HCT116 (cell line): ENCODE results near the gene C1orf185. TPM values are rescaled to one million over a fixed set of nuclear protein-coding genes. Genes with fewer than 3 reads are reported as not detected.

Experiments
- ATAC-seq: fragments of 200-7000 bp; cut with Tn5 transposase; 2 replicates; pipeline ENCODE4 v1.9.1; 2020; ENCODE audit warnings: mild to moderate bottlenecking, moderate library complexity
- BruUV-seq: library from RNA; stranded (reverse); fragments of 400-500 nt; replicated peaks from 2 replicates; lab custom pipeline; 2021; lab: Mats Ljungman, UMichigan
- CTCF ChIA-PET: fragments of 300-600 bp; sonication (Branson Sonifier 250); formaldehyde crosslinking; loops from one replicate; lab custom pipeline; 2021; ENCODE audit warnings: antibody characterized with exemption; lab: Charles Lee
- POLR2A ChIA-PET: fragments of 300-600, 350-600 bp; sonication (Branson Sonifier 250); formaldehyde crosslinking; loops from one replicate; lab custom pipeline; 2021; ENCODE audit warnings: antibody characterized with exemption; lab: Charles Lee
- RAD21 ChIA-PET, 2 experiments: fragments of 300-600 bp; sonication (Branson Sonifier 250); formaldehyde crosslinking; loops; one replicate each; lab custom pipeline; 2023; ENCODE audit warnings: low total read pairs in 2 of 2; ENCODE audit not compliant: uncharacterized antibody in 2 of 2, unreplicated experiment in 2 of 2, low non-redundant PET in 1 of 2; lab: Charles Lee
- DNase-seq: peaks from one replicate; pipeline ENCODE4 v3.0.0-alpha.2; 2010; ENCODE audit warnings: low read depth, low spot score
- H2AFZ ChIP-seq: fragments of 200-600 bp; shearing (Covaris generic), sonication (generic); 2 replicates; pipeline ENCODE4 v1.6.1; 2017; ENCODE audit warnings: low read depth, mixed run types, mixed read lengths, antibody characterized with exemption, low read length; ENCODE audit not compliant: poor library complexity, severe bottlenecking
- H3K27ac ChIP-seq: 2 replicates; pipeline ENCODE4 v1.5.1; 2012; ENCODE audit warnings: low read depth, low read length
- H3K27me3 ChIP-seq: fragments of 200-600 bp; sonication (generic); 2 replicates; pipeline ENCODE4 v1.6.1; 2016; ENCODE audit warnings: mixed run types, low read length, mixed read lengths; ENCODE audit not compliant: insufficient read depth
- H3K36me3 ChIP-seq, 2 experiments: fragments of 200-500 bp in 1 of 2; fragments of 200-600 bp in 1 of 2; sonication (Bioruptor generic) in 1 of 2; sonication (generic) in 1 of 2; 2 replicates each; pipeline versions ENCODE4 v1.5.1 to v1.6.1; 2014 to 2016; ENCODE audit warnings: low read length in 2 of 2, inconsistent platforms in 1 of 2, mixed read lengths in 1 of 2, mixed run types in 1 of 2; ENCODE audit not compliant: insufficient read depth in 2 of 2, control insufficient read depth in 1 of 2
- H3K4me1 ChIP-seq, 2 experiments: fragments of 200-600 bp in 1 of 2; sonication (generic) in 1 of 2; 2 replicates each; pipeline versions ENCODE4 v1.5.1 to v1.6.1; 2012 to 2017; ENCODE audit warnings: low read length in 2 of 2, inconsistent platforms in 1 of 2, mild to moderate bottlenecking in 1 of 2, mixed read lengths in 1 of 2, mixed run types in 1 of 2, moderate library complexity in 1 of 2; ENCODE audit not compliant: insufficient read depth in 2 of 2, control insufficient read depth in 1 of 2
- H3K4me2 ChIP-seq: fragments of 200-600 bp; sonication (generic); 2 replicates; pipeline ENCODE4 v1.6.1; 2017; ENCODE audit warnings: mixed run types, low read length, mixed read lengths
- H3K4me3 ChIP-seq, 2 experiments: fragments of 200-600 bp in 1 of 2; sonication (generic) in 1 of 2; replicated peaks in 1 of 2; 2 replicates each; pipeline ENCODE4 v1.5.1; 2011 to 2016; ENCODE audit warnings: low read length in 2 of 2, control low read depth in 1 of 2, low read depth in 1 of 2, mild to moderate bottlenecking in 1 of 2, mixed read lengths in 1 of 2, mixed run types in 1 of 2
- H3K79me2 ChIP-seq: fragments of 200-600 bp; sonication (generic); 2 replicates; pipeline ENCODE4 v1.6.1; 2017; ENCODE audit warnings: mild to moderate bottlenecking, mixed run types, low read length, moderate library complexity, mixed read lengths; ENCODE audit not compliant: insufficient read depth
- H3K9ac ChIP-seq: fragments of 200-600 bp; sonication (generic); 2 replicates; pipeline ENCODE4 v1.6.1; 2016; ENCODE audit warnings: low read length, mixed read lengths
- H3K9me2 ChIP-seq: fragments of 200-600 bp; sonication (generic), shearing (Covaris generic); 2 replicates; pipeline ENCODE4 v1.6.1; 2017; ENCODE audit warnings: mixed run types, mild to moderate bottlenecking, moderate library complexity; ENCODE audit not compliant: insufficient read depth
- H3K9me3 ChIP-seq, 2 experiments: fragments of 200-500 bp in 1 of 2; fragments of 200-600 bp in 1 of 2; sonication (Bioruptor generic) in 1 of 2; sonication (generic) in 1 of 2; 2 replicates each; pipeline ENCODE4 v1.6.1; 2014 to 2017; ENCODE audit warnings: low read length in 2 of 2, mixed read lengths in 2 of 2, inconsistent platforms in 1 of 2, low read depth in 1 of 2, mild to moderate bottlenecking in 1 of 2, mixed run types in 1 of 2, moderate library complexity in 1 of 2; ENCODE audit not compliant: control insufficient read depth in 1 of 2, insufficient read depth in 1 of 2
- H4K20me1 ChIP-seq: fragments of 200-600 bp; sonication (generic), shearing (Covaris generic); 2 replicates; pipeline ENCODE4 v1.6.1; 2017; ENCODE audit warnings: mixed run types, mild to moderate bottlenecking, moderate library complexity; ENCODE audit not compliant: insufficient read depth
- CBX3 ChIP-seq: IDR thresholded peaks from 2 replicates; pipeline ENCODE4 v1.6.1; 2012; ENCODE audit warnings: low read depth
- EGR1 ChIP-seq: IDR thresholded peaks from 2 replicates; pipeline ENCODE4 v1.6.1; 2012; ENCODE audit warnings: low read depth
- ELF1 ChIP-seq: IDR thresholded peaks from 2 replicates; pipeline ENCODE4 v1.6.1; 2012; ENCODE audit warnings: low read depth, borderline replicate concordance
- EZH2 ChIP-seq: fragments of 200-600 bp; sonication (generic); IDR thresholded peaks from 2 replicates; pipeline ENCODE4 v1.6.1; 2017; ENCODE audit warnings: antibody characterized with exemption, mixed run types
- EZH2phosphoT487 ChIP-seq: fragments of 200-600 bp; IDR thresholded peaks from 2 replicates; pipeline ENCODE4 v1.6.1; 2018; ENCODE audit warnings: antibody characterized with exemption, borderline replicate concordance
- FOSL1 ChIP-seq: IDR thresholded peaks from 2 replicates; pipeline ENCODE4 v1.6.1; 2012; ENCODE audit warnings: low read depth
- JUND ChIP-seq: IDR thresholded peaks from 2 replicates; pipeline ENCODE4 v1.6.1; 2012
- POLR2AphosphoS5 ChIP-seq: IDR thresholded peaks from 2 replicates; pipeline ENCODE4 v1.6.1; 2011; ENCODE audit warnings: mild to moderate bottlenecking, low read depth, low read length, moderate library complexity
- RAD21 ChIP-seq: IDR thresholded peaks from 2 replicates; pipeline ENCODE4 v1.6.1; 2012; ENCODE audit warnings: low read depth, mild to moderate bottlenecking
- SP1 ChIP-seq: IDR thresholded peaks from 2 replicates; pipeline ENCODE4 v1.6.1; 2012; ENCODE audit warnings: low read depth
- TCF7L2 ChIP-seq: IDR thresholded peaks from 2 replicates; pipeline ENCODE4 v1.7.0; 2011; ENCODE audit warnings: borderline replicate concordance, inconsistent platforms; ENCODE audit not compliant: insufficient read depth, insufficient read length; ENCODE audit errors: extremely low read depth
- YY1 ChIP-seq: IDR thresholded peaks from 2 replicates; pipeline ENCODE4 v1.6.1; 2011; ENCODE audit warnings: low read length, low read depth, moderate library complexity, mild to moderate bottlenecking; ENCODE audit not compliant: insufficient replicate concordance; ENCODE audit errors: extremely low read depth
- ZFX ChIP-seq: fragments of 450-650 bp; IDR thresholded peaks from 2 replicates; pipeline ENCODE4 v1.6.1; 2017
- ZNF274 ChIP-seq: fragments of 200-500 bp; sonication (Bioruptor generic); IDR thresholded peaks from 2 replicates; pipeline ENCODE4 v1.6.1; 2014; ENCODE audit warnings: mild to moderate bottlenecking, low read depth, low read length, inconsistent platforms
- intact Hi-C: fragments of 100-400 bp; cut with micrococcal nuclease; formaldehyde crosslinking; loops from 2 replicates; pipeline ENCODE4 v1.10.0; 2022
- total RNA-seq: library from RNA; stranded (reverse); gene quantifications from one replicate; pipeline ENCODE4 v1.2.1, GENCODE V29; 2021; ENCODE audit not compliant: unreplicated experiment
- TF ChIP-seq, protein P1 (sequence below): IDR thresholded peaks from 2 replicates; pipeline ENCODE4 v1.6.1; 2011; ENCODE audit warnings: mild to moderate bottlenecking, low read length, moderate library complexity; ENCODE audit not compliant: insufficient replicate concordance; ENCODE audit errors: extremely low read depth
- TF ChIP-seq, protein P2 (sequence below): IDR thresholded peaks from 2 replicates; pipeline ENCODE4 v1.6.1; 2012; ENCODE audit warnings: low read depth

The C1orf185 gene
- total RNA-seq, 1 experiment from 2014 or later, result not detected

DNA sequence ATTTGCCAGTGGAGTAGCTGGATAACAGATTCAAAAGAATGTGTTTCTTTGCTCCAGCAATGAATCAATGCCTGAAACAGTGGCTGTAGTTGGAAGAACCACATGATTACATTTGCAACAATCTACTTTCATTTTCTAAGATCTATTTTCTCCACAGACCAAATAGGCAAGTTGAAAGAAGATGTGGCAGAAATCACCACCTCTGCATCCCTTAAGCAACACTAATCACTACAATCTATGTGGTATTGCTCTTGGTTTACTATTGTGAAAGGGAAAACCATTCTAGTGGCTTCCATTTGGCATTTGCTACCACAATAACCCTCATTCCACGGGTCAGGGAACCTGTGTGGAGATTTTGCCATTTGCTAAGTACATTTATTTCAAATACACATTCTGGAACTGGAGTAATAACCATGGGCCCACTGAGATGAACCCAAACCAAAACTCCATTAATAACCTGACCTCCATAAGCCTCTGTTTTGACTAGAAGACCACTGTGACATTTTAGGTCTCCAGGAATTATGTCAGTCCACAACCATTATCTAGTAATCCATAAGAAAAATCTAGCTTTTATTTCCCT, 66.3 kb downstream of the C1orf185 start:
- ATAC-seq (no peak), DNase-seq (no peak)
- Histone ChIP-seq H3K27ac (no peak overlapping the region), H3K4me1 (no peaks in the 10 kb centered on the region), H2AFZ (no peak overlapping the region), H3K4me2 (no peak overlapping the region), H3K27me3 (no peaks in the 10 kb centered on the region), H3K9me3 (no peaks in the 10 kb centered on the region), H3K36me3 (no peaks in the 10 kb centered on the region), H3K79me2 (no peaks in the 10 kb centered on the region), H3K9me2 (no peaks in the 10 kb centered on the region), H4K20me1 (no peaks in the 10 kb centered on the region), H3K9ac (no peak overlapping the region), H3K4me3 (no peak overlapping the region)
- RAD21 ChIA-PET, result no interaction called here
- CTCF ChIA-PET, result interaction anchor here (1.2 kb wide), 1 partner anchor 24 kb away, joined by 3 read pairs; no protein-coding TSS in a partner anchor
- BruUV-seq, result no TSS peak
- TF ChIP-seq, protein P1, sequence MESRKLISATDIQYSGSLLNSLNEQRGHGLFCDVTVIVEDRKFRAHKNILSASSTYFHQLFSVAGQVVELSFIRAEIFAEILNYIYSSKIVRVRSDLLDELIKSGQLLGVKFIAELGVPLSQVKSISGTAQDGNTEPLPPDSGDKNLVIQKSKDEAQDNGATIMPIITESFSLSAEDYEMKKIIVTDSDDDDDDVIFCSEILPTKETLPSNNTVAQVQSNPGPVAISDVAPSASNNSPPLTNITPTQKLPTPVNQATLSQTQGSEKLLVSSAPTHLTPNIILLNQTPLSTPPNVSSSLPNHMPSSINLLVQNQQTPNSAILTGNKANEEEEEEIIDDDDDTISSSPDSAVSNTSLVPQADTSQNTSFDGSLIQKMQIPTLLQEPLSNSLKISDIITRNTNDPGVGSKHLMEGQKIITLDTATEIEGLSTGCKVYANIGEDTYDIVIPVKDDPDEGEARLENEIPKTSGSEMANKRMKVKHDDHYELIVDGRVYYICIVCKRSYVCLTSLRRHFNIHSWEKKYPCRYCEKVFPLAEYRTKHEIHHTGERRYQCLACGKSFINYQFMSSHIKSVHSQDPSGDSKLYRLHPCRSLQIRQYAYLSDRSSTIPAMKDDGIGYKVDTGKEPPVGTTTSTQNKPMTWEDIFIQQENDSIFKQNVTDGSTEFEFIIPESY, result no peak
- TF ChIP-seq, protein P2, sequence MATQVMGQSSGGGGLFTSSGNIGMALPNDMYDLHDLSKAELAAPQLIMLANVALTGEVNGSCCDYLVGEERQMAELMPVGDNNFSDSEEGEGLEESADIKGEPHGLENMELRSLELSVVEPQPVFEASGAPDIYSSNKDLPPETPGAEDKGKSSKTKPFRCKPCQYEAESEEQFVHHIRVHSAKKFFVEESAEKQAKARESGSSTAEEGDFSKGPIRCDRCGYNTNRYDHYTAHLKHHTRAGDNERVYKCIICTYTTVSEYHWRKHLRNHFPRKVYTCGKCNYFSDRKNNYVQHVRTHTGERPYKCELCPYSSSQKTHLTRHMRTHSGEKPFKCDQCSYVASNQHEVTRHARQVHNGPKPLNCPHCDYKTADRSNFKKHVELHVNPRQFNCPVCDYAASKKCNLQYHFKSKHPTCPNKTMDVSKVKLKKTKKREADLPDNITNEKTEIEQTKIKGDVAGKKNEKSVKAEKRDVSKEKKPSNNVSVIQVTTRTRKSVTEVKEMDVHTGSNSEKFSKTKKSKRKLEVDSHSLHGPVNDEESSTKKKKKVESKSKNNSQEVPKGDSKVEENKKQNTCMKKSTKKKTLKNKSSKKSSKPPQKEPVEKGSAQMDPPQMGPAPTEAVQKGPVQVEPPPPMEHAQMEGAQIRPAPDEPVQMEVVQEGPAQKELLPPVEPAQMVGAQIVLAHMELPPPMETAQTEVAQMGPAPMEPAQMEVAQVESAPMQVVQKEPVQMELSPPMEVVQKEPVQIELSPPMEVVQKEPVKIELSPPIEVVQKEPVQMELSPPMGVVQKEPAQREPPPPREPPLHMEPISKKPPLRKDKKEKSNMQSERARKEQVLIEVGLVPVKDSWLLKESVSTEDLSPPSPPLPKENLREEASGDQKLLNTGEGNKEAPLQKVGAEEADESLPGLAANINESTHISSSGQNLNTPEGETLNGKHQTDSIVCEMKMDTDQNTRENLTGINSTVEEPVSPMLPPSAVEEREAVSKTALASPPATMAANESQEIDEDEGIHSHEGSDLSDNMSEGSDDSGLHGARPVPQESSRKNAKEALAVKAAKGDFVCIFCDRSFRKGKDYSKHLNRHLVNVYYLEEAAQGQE, result no peak
- TF ChIP-seq CBX3, result no peak
- TF ChIP-seq EZH2phosphoT487, result no peak
- TF ChIP-seq TCF7L2, result no peak
- no peak for TF ChIP-seq EGR1
- no peak for TF ChIP-seq ZNF274
- TF ChIP-seq FOSL1, result no peak
- no peak for TF ChIP-seq RAD21
- TF ChIP-seq JUND, result no peak
- TF ChIP-seq EZH2, result no peak
- TF ChIP-seq SP1, result no peak
- TF ChIP-seq YY1, result no peak
- TF ChIP-seq ELF1, result no peak
- no peak for TF ChIP-seq ZFX
- TF ChIP-seq POLR2AphosphoS5, result no peak
- intact Hi-C loops, result no loop called here
- POLR2A ChIA-PET, result no interaction called here
